ACC112 (cell line): Measurements from ENCODE around the gene SCGB1D4.
"Not testable (repeated sequence)": the region's sequence is repeated elsewhere in the genome, so short reads cannot be mapped to it uniquely, and the experiment has no call there.

ENCODE experiments used
- H2AFZ ChIP-seq: fragments of 200-600 bp; sonication (generic); one replicate; pipeline ENCODE4 v1.6.0; 2017; ENCODE audit warnings: antibody characterized with exemption, low read length; ENCODE audit not compliant: unreplicated experiment
- H3K27ac ChIP-seq: fragments of 200-600 bp; sonication (generic); 2 replicates; pipeline ENCODE4 v1.5.1; 2014; ENCODE audit warnings: low read depth, mild to moderate bottlenecking, antibody characterized with exemption, low read length, moderate library complexity
- H3K27me3 ChIP-seq: fragments of 200-600 bp; sonication (generic); 2 replicates; pipeline ENCODE4 v1.6.1; 2014; ENCODE audit warnings: mild to moderate bottlenecking, antibody characterized with exemption, low read length, moderate library complexity, mixed read lengths; ENCODE audit not compliant: insufficient read depth
- H3K36me3 ChIP-seq: fragments of 200-600 bp; sonication (generic); 2 replicates; pipeline ENCODE4 v1.6.1; 2016; ENCODE audit warnings: mild to moderate bottlenecking, antibody characterized with exemption, low read length, moderate library complexity, mixed read lengths; ENCODE audit not compliant: insufficient read depth
- H3K4me1 ChIP-seq: fragments of 200-600 bp; sonication (generic); one replicate; pipeline ENCODE4 v1.6.1; 2016; ENCODE audit warnings: low read length, mixed read lengths; ENCODE audit not compliant: insufficient read depth, unreplicated experiment, control insufficient read depth
- H3K4me3 ChIP-seq: fragments of 200-600 bp; sonication (generic); 2 replicates; pipeline ENCODE4 v1.5.1; 2014; ENCODE audit warnings: mild to moderate bottlenecking, low read depth, low read length
- H3K79me2 ChIP-seq: fragments of 200-600 bp; sonication (generic); one replicate; pipeline ENCODE4 v1.6.0; 2016; ENCODE audit warnings: low read length; ENCODE audit not compliant: control insufficient read depth, unreplicated experiment, insufficient read depth

The SCGB1D4 gene

DNA sequence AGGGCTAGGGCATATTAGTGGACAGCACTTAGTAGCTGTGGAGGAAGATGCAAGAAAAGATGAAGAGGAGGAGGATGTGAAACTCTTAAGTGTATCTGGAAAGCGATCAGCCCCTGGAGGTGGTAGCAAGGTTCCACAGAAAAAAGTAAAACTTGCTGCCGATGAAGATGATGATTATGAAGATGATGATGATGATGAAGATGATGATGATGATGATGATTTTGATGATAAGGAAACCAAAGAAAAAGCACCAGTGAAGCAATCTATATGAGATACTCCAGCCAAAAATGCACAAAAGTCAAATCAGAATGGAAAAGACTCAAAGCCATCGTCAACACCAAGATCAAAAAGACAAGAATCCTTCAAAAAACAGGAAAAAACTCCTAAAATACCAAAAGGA is 32.4 kb upstream of the SCGB1D4 start:
- not testable (repeated sequence) for H3K79me2 ChIP-seq, H3K4me1 ChIP-seq, H3K36me3 ChIP-seq, H3K4me3 ChIP-seq, H3K27ac ChIP-seq, H2AFZ ChIP-seq
- H3K27me3 ChIP-seq: peaks cover 66% of the 10 kb centered on the region

DNA sequence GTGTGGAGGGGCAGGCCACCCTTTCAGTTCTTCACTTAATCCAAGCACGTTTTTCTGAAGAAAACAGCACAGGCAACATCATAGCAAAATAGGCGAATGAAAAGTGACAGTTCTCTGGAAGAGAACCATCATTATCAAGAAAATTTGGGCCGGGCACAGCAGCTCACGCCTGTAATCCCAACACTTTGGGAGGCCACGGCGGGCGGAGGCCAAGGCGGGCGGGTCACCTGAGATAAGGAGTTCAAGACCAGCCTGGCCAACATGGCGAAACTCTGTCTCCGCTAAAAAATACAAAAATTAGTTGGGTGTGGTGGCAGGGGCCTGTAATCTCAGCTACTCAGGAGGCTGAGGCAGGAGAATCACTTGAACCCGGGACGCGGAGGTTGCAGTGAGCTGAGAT is 28.7 kb upstream of the SCGB1D4 start:
- not testable (repeated sequence) for H2AFZ ChIP-seq, H3K4me3 ChIP-seq, H3K36me3 ChIP-seq, H3K27ac ChIP-seq, H3K4me1 ChIP-seq, H3K79me2 ChIP-seq
- H3K27me3 ChIP-seq: peaks cover 39% of the 10 kb centered on the region

DNA sequence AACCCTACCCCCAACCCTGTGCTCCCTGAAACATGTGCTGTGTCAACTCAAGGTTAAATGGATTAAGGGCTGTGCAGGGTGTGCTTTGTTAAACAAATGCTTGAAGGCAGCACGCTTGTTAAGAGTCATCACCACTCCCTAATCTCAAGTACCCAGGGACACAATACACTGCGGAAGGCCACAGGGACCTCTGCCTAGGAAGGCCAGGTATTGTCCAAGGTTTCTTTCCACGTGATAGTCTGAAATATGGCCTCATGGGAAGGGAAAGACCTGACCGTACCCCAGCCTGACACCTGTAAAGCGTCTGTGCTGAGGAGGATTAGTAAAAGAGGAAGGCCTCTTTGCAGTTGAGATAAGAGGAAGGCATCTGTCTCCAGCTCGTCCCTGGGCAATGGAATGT is 27.8 kb upstream of the SCGB1D4 start:
- not testable (repeated sequence) for H3K27ac ChIP-seq, H3K4me1 ChIP-seq, H3K4me3 ChIP-seq, H3K36me3 ChIP-seq, H2AFZ ChIP-seq, H3K79me2 ChIP-seq
- peaks cover 37% of the 10 kb centered on the region for H3K27me3 ChIP-seq

DNA sequence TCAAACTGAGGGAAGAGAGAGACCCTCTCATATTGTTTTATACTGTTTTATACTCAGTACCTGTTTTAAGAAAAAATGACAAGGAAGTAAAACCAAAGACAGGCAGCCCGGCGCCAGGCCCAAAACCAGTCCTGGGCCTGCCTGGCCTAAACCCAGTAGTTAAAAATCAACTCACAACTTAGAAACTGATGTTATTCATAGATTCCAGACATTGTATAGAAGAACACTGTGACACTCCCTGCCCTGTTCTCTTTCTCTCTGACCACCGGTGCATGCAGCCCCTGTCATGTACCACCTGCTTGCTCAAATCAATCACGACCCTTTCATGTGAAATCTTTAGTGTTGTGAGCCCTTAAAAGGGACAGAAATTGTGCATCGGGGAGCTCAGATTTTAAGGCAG is 26.9 kb upstream of the SCGB1D4 start:
- H3K4me1 ChIP-seq, H3K79me2 ChIP-seq, H3K36me3 ChIP-seq, H3K4me3 ChIP-seq, H3K27ac ChIP-seq, H2AFZ ChIP-seq: not testable (repeated sequence)
- H3K27me3 ChIP-seq: peaks cover 37% of the 10 kb centered on the region

DNA sequence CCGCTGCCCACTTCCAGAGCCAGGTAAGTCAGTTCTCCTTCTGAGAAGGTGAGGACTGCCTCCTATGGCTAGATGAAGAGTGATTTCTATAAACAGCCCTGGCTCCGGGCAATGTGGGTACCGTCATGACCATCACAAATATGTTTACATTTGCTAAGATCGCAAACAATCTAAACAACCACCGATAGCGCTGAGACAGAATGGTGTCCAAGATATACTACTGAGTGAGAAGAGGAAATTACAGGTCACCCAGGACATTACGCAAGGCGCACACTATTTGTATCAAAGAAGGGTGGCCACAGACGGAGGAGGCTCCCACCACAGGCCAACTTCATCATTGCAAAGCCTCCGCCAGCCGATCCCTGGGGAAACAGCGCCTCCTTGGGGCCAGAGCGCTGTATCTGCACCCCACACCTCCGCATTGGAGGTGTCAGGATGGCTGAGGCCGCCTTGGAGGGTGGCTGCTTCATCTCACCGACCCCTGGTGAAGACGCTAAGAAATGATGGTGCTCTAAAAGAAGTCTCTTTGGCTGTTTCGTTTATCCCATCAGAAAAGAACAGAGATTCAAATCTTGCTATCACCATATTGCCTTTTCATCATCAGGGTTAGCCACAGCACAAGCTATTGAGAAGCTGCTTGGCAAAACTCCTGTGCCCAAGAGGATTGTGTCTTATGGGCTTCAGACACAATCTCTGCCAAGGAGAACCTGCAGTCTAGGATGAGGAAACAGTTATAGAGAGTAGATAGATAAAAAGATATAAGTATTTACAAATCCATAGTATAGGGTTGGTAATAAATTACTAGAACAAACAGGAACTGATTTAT is 26.1 kb upstream of the SCGB1D4 start:
- H3K27me3 ChIP-seq: peaks cover 34% of the 10 kb centered on the region
- no peaks in the 10 kb centered on the region for H3K36me3 ChIP-seq
- no peaks in the 10 kb centered on the region for H3K79me2 ChIP-seq
- no peaks in the 10 kb centered on the region for H3K4me1 ChIP-seq
- no peak overlapping the region for H2AFZ ChIP-seq
- no peak overlapping the region for H3K27ac ChIP-seq
- H3K4me3 ChIP-seq: no peak overlapping the region

DNA sequence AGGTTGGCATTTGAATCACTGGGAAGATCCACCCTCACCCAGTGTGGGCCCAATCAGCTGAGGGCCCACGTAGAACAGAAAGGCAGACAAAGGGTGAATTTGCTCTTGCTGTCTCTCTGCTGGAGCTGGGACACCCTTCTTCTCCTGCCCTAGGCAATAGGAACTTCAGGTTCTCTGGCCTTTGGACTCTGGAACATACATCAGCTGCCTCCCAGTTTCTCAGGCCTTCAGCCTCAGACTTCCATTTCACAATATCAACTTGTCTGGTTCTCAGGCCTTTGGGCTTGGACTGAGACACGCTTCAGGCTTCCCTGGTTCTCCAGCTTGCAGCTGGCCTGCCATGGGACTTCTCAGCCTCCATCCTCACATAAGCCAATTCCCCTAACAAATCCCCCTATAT is 23.6 kb upstream of the SCGB1D4 start:
- Histone ChIP-seq H3K4me3 (no peak overlapping the region), H3K4me1 (no peaks in the 10 kb centered on the region), H3K36me3 (no peaks in the 10 kb centered on the region), H3K27me3 (peaks cover 39% of the 10 kb centered on the region), H3K79me2 (no peaks in the 10 kb centered on the region), H2AFZ (no peak overlapping the region), H3K27ac (no peak overlapping the region)

DNA sequence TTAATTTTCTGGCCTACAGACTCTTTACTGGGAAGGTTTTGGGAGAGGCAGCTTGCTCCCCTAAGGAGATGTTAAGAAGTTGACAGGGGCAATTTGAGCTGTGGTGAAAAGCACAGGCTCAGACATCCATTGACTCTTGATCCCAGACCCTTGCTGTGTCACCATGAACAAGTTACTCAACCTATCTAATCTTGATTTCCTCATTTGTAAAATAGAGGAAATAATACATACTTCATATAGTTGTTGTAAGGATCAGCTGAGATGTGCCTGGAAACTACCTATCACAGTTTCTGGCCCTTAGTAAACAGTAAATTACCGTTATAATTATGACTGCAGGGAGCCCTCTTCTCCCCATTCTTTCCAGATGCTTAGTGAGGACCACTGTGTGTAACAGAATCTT is 16.6 kb upstream of the SCGB1D4 start:
- Histone ChIP-seq H2AFZ (no peak overlapping the region), H3K4me3 (no peak overlapping the region), H3K4me1 (no peaks in the 10 kb centered on the region), H3K27me3 (peaks cover 63% of the 10 kb centered on the region), H3K36me3 (no peaks in the 10 kb centered on the region), H3K79me2 (no peaks in the 10 kb centered on the region), H3K27ac (no peak overlapping the region)

DNA sequence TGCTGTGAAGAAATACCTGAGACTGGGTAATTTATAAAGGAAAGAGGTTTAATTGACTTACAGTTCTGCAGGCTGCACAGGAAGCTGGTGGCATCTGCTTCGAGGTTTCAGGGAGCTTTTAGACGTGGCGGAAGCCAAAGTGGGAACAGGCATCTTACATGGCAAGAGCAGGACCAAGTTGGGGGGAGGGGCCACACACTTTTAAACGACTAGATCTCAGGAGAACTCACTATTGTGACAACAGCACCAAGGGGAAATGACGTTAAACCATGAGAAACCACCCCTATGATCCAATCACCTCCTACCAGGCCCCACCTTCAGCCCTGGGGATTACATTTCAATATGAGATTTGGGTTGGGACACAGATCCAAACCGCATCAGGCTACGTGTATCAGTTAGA is 11.1 kb upstream of the SCGB1D4 start:
- Histone ChIP-seq H2AFZ (no peak overlapping the region), H3K27me3 (peaks cover 73% of the 10 kb centered on the region), H3K4me3 (no peak overlapping the region), H3K4me1 (no peaks in the 10 kb centered on the region), H3K27ac (no peak overlapping the region), H3K36me3 (no peaks in the 10 kb centered on the region), H3K79me2 (no peaks in the 10 kb centered on the region)

DNA sequence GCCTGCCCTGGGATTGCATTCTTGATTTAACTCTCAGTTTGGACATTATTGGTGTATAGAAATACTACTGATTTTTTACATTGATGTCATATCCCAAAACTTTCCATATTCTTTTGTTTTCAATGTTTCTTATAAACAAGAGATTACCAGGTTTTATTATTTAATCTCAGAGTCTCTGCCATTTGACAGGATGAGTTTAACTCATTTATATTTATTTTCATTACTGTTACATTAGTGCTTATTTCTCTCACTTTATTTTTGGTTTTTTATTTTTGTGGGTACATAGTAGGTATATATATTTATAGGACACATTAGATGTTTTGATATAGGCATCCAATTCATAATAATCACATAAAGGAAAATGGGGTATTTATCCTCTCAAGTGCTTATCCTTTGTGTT is 9.1 kb upstream of the SCGB1D4 start:
- Histone ChIP-seq H3K27me3 (peaks cover 78% of the 10 kb centered on the region), H2AFZ (no peak overlapping the region), H3K4me3 (no peak overlapping the region), H3K27ac (no peak overlapping the region), H3K36me3 (no peaks in the 10 kb centered on the region), H3K79me2 (no peaks in the 10 kb centered on the region), H3K4me1 (no peaks in the 10 kb centered on the region)

DNA sequence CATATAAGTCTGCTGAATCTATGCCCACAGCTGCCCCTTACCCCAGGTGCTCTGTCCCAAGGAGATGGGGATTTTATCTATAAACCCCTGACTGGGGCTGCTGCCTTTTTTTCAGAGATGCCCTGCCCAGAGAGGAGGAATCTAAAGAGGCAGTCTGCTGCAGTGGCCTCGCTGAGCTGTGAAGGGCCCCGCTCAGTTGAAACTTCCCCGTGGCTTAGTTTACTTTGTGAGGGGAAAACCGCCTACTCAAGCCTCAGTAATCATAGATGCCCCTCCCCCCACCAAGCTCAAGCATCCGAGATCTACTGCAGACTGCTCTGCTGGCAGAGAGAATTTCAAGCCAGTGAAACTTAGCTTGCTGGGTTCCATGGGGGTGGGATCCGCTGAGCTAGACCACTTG is 7.4 kb upstream of the SCGB1D4 start:
- Histone ChIP-seq H3K36me3 (no peaks in the 10 kb centered on the region), H3K27ac (no peak overlapping the region), H3K79me2 (no peaks in the 10 kb centered on the region), H3K4me1 (no peaks in the 10 kb centered on the region), H2AFZ (no peak overlapping the region), H3K4me3 (no peak overlapping the region), H3K27me3 (peaks cover 81% of the 10 kb centered on the region)

DNA sequence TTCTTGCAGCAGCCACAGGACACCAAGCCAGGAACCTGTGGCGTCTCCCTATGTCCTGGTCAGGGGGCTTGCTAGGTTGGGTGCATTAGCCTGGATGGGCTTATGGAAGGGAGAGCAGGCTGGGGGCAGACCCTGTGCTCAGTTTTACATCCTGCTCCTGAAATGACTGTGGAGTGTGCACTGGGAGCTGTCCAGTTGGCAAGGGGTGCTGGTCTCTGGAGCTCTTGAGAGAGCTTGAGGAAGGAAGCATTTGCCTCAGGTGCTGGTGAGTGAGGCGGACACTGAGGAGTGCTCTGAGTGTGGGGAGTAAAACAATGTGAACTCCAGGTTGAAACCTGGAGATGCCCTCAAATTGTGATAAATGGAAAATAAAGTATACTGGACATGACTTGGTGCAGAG is 3.4 kb downstream of the SCGB1D4 start:
- Histone ChIP-seq H3K36me3 (no peaks in the 10 kb centered on the region), H3K4me3 (no peak overlapping the region), H3K27me3 (peaks cover 72% of the 10 kb centered on the region), H3K4me1 (no peaks in the 10 kb centered on the region), H3K79me2 (no peaks in the 10 kb centered on the region), H3K27ac (no peak overlapping the region), H2AFZ (no peak overlapping the region)
